Measurements from ENCODE around the gene TEX2. TPM values are rescaled to one million over a fixed set of nuclear protein-coding genes. Genes with fewer than 3 reads are reported as not detected.

TEX2 gene
- total and polyA plus RNA-seq, 2 of the 13 experiments (the other 11 are each of a cell fraction or from before 2014, with no cell fraction given) = 21.4 to 37.7 TPM

DNA sequence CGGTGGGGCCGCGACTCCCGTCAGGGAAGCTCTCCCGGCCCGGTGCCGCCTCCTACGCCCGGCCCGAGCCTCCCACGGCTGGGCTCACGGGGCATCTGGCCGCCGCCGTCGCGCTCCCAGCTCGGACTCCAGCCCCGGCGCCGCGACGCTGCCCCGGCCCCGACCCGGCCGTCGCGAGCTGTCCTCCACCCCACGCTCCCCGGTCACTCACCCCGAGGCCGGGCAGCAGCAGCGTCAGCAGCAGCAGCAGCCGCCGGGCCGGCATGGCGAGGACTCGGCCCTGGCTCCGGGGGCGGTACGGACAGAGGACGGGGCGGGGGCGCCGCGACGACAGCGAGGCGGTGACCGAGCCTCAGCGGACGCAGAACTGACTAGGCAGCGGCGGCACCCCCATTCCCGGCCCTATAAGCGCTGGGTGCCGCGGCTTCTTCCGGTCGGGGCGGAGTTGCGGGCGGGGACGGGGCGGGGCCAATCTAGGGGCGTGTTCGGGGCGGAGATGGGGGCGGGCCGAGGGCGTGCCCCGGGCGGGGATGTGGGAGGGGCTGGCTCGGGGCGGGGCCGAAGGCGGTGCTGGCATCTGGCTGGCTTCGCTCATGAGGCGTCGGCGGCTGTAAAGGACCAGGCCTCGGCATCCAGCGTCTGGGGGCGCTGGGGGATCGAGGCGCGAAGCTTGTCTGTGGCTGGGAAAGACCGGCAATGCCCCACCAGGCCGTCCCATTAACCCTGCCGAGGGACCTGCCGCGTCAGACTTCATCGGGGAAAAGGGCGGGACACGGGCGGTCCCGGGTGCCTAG lies 133.1 kb downstream of the TEX2 start, which contains the start of gene ERN1 (continued):
- TF ChIP-seq, protein P1, sequence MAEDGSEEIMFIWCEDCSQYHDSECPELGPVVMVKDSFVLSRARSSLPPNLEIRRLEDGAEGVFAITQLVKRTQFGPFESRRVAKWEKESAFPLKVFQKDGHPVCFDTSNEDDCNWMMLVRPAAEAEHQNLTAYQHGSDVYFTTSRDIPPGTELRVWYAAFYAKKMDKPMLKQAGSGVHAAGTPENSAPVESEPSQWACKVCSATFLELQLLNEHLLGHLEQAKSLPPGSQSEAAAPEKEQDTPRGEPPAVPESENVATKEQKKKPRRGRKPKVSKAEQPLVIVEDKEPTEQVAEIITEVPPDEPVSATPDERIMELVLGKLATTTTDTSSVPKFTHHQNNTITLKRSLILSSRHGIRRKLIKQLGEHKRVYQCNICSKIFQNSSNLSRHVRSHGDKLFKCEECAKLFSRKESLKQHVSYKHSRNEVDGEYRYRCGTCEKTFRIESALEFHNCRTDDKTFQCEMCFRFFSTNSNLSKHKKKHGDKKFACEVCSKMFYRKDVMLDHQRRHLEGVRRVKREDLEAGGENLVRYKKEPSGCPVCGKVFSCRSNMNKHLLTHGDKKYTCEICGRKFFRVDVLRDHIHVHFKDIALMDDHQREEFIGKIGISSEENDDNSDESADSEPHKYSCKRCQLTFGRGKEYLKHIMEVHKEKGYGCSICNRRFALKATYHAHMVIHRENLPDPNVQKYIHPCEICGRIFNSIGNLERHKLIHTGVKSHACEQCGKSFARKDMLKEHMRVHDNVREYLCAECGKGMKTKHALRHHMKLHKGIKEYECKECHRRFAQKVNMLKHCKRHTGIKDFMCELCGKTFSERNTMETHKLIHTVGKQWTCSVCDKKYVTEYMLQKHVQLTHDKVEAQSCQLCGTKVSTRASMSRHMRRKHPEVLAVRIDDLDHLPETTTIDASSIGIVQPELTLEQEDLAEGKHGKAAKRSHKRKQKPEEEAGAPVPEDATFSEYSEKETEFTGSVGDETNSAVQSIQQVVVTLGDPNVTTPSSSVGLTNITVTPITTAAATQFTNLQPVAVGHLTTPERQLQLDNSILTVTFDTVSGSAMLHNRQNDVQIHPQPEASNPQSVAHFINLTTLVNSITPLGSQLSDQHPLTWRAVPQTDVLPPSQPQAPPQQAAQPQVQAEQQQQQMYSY (CRISPR knock-in tag; IDR thresholded peaks at IDR 0.05) = peak; percentile 29; the same call in 1 of the 2 replicates
- TF ChIP-seq ZSCAN30 (CRISPR knock-in tag; IDR thresholded peaks at IDR 0.05) (no peak), NR1H2 (CRISPR knock-in tag; IDR thresholded peaks at IDR 0.05; ENCODE audit: borderline replicate concordance, low read depth) (0 out of 2 replicates have a peak, but pooled peaks have one; percentile 38), ZNF749 (CRISPR knock-in tag; IDR thresholded peaks at IDR 0.05; ENCODE audit: borderline replicate concordance) (0 out of 2 replicates have a peak, but pooled peaks have one; percentile 78), SRSF9 (IDR thresholded peaks at IDR 0.05; ENCODE audit: borderline replicate concordance, insufficient read depth, low read depth, low read length, poor library complexity, severe bottlenecking) (no peak), NFE2L2 (IDR thresholded peaks at IDR 0.05; ENCODE audit: low read length) (no peak), RXRB (CRISPR knock-in tag; IDR thresholded peaks at IDR 0.05; ENCODE audit: borderline replicate concordance) (peak; percentile 65; the same call in 1 of the 2 replicates), MAF1 (CRISPR knock-in tag; IDR thresholded peaks at IDR 0.05; ENCODE audit: borderline replicate concordance) (peak; percentile 76; the same call in 1 of the 2 replicates), ZNF737 (CRISPR knock-in tag; IDR thresholded peaks at IDR 0.05; ENCODE audit: borderline replicate concordance) (no peak), ZBTB8A (CRISPR knock-in tag; IDR thresholded peaks at IDR 0.05; ENCODE audit: borderline replicate concordance, low read depth) (0 out of 2 replicates have a peak, but pooled peaks have one; percentile 31), ZNF33A (CRISPR knock-in tag; IDR thresholded peaks at IDR 0.05; ENCODE audit: borderline replicate concordance) (no peak)
- TF ChIP-seq, protein P2, sequence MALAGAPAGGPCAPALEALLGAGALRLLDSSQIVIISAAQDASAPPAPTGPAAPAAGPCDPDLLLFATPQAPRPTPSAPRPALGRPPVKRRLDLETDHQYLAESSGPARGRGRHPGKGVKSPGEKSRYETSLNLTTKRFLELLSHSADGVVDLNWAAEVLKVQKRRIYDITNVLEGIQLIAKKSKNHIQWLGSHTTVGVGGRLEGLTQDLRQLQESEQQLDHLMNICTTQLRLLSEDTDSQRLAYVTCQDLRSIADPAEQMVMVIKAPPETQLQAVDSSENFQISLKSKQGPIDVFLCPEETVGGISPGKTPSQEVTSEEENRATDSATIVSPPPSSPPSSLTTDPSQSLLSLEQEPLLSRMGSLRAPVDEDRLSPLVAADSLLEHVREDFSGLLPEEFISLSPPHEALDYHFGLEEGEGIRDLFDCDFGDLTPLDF (CRISPR knock-in tag; IDR thresholded peaks at IDR 0.05) = no peak
- TF ChIP-seq, protein P3, sequence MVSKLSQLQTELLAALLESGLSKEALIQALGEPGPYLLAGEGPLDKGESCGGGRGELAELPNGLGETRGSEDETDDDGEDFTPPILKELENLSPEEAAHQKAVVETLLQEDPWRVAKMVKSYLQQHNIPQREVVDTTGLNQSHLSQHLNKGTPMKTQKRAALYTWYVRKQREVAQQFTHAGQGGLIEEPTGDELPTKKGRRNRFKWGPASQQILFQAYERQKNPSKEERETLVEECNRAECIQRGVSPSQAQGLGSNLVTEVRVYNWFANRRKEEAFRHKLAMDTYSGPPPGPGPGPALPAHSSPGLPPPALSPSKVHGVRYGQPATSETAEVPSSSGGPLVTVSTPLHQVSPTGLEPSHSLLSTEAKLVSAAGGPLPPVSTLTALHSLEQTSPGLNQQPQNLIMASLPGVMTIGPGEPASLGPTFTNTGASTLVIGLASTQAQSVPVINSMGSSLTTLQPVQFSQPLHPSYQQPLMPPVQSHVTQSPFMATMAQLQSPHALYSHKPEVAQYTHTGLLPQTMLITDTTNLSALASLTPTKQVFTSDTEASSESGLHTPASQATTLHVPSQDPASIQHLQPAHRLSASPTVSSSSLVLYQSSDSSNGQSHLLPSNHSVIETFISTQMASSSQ (IDR thresholded peaks at IDR 0.05; ENCODE audit: low read depth) = no peak
- TF ChIP-seq, protein P3 (CRISPR knock-in tag; IDR thresholded peaks at IDR 0.05; ENCODE audit: borderline replicate concordance) = peak; percentile 57

All from HepG2 (cell line).